Adipose tissue (tissue), 3 donors: ENCODE data around the gene IWS1. TPM values are rescaled to one million over a fixed set of nuclear protein-coding genes. Genes with fewer than 3 reads are reported as not detected.
"Not testable (repeated sequence)": the region's sequence is repeated elsewhere in the genome, so short reads cannot be mapped to it uniquely, and the experiment has no call there.

Source experiments
- H3K27ac ChIP-seq: one replicate; pipeline ENCODE4 v1.5.1; 2013; ENCODE audit warnings: low read depth, low read length
- WGBS, 3 donors: extraction: QIAGEN DNeasy Blood & Tissue Kit; methylation state at CpG; one replicate each; pipeline ENCODE4 v1.1.7; 2013; 5-methylcytosine and 5-hydroxymethylcytosine counted together
- polyA plus RNA-seq, 3 donors: library from polyadenylated mRNA; stranded (reverse); fragments of 200-250 nt; gene quantifications; one replicate each; pipeline ENCODE4 v1.2.3, GENCODE V29; 2013
- donor health status: healthy with polysubstance abuse.
- donor health status: Bipolar disorder and iron deficiency.
- donor health status: healthy.

Gene IWS1
- 10 to 100 TPM in 2 of 3 donors, 1 to 10 TPM in 1; 9.5 to 30.4 (median 24.8) TPM for polyA plus RNA-seq

DNA sequence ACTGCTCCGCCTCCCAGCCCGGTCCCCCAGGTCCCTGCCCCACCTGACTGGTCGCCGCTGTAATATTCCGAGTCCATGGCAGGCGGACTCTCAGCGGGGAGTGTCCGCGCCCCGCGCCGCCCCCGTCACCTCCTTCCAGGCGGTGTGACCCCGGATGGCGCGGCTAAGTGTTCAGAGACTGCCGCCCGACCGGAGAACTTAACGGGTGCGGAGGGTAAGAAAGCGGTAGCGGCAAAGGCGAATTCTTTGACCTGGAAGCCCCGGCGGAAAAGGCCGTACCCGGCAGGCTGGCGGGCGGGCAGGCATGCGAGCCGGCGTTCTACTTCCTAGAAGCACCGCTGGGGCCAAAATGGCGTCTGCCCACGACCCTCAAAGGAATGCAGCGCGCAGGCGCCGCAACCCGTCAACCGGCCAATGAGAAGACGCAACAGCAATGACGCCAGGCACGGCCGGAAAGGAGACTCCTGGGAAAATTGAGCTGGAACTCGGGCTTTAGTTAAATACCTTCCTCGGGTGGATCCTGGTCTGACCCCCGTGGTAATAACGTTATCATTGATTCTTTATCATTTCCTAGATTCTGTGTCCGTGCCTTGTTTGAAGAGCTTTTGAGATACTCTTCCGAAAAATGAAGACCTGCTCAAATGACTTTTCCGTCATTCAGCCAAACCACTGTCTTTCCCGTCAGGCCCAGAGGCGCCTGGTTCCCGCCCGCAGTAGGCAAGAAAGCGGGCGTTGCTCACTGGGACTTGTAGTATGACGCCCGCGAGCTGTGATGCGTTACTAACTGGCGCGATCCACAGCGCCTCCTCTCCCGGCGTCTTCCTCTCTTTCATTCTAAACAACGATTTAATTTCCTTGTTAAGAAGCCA is at the start of gene IWS1:
Gene IWS1 (minus strand): TSS at position 358 of the 869 bp plus-strand sequence. CDS start 281 bp downstream, at position 77.
- 0% methylated on average over 70 of the region's 70 CpGs for WGBS, 3 donors

DNA sequence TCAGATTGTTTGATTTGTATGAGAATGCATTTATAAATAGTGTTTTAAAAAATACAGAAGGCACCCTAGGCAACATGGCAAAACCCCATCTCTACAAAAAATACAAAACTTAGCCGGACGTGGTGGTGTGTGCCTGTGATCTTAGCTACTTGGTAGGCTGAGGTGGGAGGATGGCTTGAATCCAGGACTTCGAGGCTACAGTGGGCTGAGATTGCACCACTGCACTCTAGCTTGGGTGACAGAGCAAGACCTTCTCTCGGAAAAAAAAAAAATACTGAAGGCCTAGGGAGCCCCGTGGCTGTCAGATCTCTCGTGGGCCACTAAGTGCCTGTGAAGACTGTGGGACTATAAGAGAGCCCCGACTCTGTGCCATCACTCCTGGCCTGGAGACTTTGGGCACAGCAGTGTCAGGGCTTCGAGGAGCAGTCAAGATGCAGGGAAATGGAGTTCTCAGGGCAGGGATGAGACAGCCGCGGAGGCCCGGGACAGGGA is 49.7 kb upstream of the IWS1 start:
- no peak overlapping the region for H3K27ac ChIP-seq
- 54 to 72% (median 55%) methylated on average over 11 of the region's 11 CpGs for WGBS, 3 donors

More for the DNA sequence above, at the start of gene IWS1:
- H3K27ac ChIP-seq: peak within 1 kb of the TSS; percentile 83

- WGBS, 3 donors: 69 to 87% (median 77%) methylated on average over 4 of the region's 4 CpGs
- no peak overlapping the region for H3K27ac ChIP-seq
Observed at GRCh38 chr2:127575185-127575765, 49.0 kb upstream of the IWS1 start.

DNA sequence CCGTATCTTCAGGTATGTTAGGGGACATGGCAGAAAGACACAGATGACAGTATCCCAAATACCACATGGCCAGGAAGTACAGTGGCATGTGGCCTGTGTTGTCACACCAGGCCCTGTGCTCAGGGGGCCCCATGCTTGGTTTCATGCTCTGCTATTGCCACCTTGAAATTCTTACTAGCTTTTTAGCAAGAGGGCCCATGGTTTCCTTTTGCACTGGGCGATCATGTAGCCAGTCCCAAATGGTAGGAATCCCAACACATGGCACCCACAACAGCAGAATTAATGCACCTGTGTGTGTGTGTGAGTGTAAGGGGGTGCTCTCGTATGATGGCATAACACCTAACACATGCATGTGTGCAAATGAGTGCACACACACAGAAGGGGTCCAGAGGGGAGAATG is 48.4 kb upstream of the IWS1 start:
- WGBS, 3 donors: 85 to 95% (median 90%) methylated on average over 3 of the region's 3 CpGs
- no peak overlapping the region for H3K27ac ChIP-seq

DNA sequence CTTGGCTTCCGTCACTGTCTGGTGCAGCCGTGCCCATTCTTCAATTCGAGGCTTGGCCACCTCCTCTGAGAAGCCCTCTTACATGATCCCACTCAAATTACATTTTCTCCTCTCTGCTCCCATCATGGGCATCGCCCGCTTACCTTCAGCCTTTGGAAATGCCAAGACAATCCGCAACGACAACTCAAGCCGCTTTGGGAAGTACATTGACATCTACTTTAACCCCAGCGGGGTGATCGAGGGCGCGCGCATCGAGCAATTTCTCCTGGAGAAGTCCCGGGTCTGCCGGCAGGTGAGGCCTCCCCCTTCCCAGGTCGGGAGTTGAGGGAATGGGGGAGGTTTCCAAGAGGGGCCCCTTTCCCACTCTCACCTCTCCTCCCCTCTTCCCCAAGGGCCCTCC is 47.5 kb upstream of the IWS1 start:
- WGBS, 3 donors: 89 to 95% (median 92%) methylated on average over 17 of the region's 17 CpGs
- no peak overlapping the region for H3K27ac ChIP-seq

DNA sequence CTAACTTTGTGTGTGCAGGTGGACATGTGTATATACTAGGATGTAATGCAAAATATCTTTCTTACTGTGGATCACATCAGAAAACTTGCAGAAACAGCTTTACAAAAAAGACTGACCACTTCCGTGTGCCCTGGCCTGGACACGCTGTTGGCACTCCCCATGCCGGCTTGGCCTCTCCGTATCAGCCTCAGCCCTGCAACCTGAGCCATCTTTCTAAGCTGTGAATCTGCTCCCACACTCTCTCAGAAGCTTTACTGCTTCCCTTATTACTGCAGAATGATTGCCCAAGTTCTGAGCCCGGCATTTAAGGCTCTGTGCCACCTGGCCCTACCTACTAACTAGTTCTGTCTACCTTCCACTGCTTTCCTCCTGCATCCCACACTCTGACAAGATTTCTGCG is 47.0 kb upstream of the IWS1 start:
- H3K27ac ChIP-seq: no peak overlapping the region
- 88 to 92% (median 89%) methylated on average over 6 of the region's 6 CpGs for WGBS, 3 donors

GRCh38 chr2:127572841-127573240 is 46.6 kb upstream of the IWS1 start:
- 84 to 92% (median 91%) methylated on average over 5 of the region's 5 CpGs for WGBS, 3 donors
- no peak overlapping the region for H3K27ac ChIP-seq

DNA sequence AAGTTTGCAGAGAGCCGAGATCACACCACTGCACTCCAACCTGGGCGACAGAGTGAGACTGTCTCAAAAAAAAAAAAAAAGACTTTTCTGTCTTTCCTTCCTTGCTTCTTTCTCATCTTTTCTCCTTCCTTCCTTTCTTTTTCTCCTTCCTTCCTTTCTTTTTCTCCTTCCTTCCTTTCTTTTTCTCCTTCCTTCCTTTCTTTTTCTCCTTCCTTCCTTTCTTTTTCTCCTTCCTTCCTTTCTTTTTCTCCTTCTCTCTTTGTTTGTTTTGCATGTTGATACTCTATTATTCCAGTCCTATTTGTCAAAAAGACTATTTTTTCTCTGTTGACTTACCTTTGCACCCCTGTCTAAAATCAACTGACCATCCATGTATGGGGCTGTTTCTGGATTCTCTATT is 46.1 kb upstream of the IWS1 start:
- 92 to 97% (median 92%) methylated on average over 2 of the region's 2 CpGs for WGBS, 3 donors
- not testable (repeated sequence) for H3K27ac ChIP-seq

DNA sequence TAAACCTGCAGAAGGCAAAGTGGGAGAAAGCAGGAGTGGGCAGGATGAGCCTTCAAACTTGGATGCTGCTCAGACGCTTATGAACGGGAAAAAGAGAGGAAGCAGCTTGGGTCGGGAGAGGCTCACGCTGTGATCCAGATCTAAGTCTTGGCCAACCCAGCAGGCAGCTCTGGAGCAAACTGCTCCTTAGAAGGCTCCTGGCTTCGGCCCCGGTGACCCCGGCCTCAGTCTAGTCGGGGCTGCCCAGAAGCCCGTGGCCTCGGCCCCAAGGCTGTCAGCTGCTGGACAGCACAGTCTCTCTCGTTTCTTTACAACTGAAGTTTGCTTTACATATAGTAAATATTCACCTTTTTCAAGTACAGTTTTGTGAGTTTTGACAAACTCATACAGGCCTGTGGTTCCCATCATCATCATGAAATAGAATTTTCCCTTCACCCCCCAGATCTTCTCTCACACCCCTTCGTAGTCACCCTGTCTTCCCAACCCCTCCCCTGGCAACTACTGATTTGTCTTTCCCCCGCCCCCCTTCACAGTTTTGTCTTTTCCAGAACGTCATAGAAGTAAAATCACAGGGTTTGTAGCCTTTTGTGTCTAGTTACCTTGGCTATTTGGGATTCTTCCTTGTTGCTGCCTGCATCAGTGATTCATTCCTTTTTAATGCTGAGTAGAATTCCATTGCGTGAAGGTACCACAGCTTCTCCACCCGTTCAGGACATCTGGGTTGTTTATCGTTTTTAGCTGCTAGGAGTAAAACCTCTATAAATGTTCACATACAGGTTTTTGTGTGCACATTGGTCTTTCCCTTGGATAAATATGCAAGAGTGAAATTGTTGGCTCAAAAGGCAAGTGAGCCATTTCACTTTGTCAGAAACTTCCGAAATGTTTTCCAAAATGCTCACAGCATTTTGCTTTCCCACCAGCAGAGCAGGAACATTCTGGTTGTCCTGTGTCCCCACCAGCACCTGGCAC is 44.3 kb upstream of the IWS1 start:
- 58 to 65% (median 61%) methylated on average over 18 of the region's 18 CpGs for WGBS, 3 donors
- no peak overlapping the region for H3K27ac ChIP-seq

GRCh38 chr2:127569666-127570065 is 43.4 kb upstream of the IWS1 start:
- H3K27ac ChIP-seq: no peak overlapping the region
- 75 to 79% (median 76%) methylated on average over 6 of the region's 6 CpGs for WGBS, 3 donors

GRCh38 chr2:127568128-127568527 is 41.8 kb upstream of the IWS1 start:
- WGBS, 3 donors: 79 to 95% (median 90%) methylated on average over 6 of the region's 6 CpGs
- H3K27ac ChIP-seq: no peak overlapping the region

DNA sequence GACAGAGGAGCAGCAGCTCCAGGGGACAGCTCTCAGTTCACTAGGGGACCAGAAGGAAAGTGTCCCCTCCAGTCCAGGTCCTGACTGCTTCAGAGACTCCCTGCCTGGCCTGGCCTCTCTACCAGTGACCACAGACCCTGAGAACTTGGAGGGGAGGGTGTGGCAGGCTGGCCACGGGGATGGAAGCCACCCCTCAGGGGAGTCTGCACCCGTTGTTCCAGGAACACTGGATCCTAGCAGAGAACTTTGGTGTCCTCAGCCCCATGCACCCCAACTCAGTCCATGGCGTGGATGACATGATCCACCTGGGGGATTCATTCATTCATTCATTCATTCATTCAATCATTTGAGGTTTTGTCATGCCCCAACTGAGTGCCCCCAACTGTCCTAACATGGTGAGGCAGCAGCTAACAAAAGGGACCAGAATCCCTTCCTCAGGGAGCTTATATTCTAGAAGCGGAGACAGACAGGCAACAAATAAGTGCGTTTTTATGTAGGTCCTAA is 41.1 kb upstream of the IWS1 start:
- 86 to 96% (median 91%) methylated on average over 5 of the region's 5 CpGs for WGBS, 3 donors
- no peak overlapping the region for H3K27ac ChIP-seq

DNA sequence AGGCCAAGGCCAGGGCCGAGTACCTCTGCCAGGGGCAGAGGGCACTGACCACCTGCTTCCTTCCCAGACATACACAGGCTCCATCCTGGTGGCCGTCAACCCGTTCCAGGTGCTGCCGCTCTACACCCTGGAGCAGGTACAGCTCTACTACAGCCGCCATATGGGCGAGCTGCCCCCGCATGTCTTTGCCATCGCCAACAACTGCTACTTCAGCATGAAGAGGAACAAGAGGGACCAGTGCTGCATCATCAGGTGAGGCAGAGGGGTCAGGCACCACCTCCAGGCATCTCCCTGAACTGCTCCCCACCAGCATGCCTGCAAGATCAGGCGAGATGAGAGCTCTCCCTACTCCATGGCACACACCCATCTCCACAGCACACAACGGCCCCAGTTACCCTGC is 40.3 kb upstream of the IWS1 start:
- 81 to 87% (median 87%) methylated on average over 10 of the region's 10 CpGs for WGBS, 3 donors

DNA sequence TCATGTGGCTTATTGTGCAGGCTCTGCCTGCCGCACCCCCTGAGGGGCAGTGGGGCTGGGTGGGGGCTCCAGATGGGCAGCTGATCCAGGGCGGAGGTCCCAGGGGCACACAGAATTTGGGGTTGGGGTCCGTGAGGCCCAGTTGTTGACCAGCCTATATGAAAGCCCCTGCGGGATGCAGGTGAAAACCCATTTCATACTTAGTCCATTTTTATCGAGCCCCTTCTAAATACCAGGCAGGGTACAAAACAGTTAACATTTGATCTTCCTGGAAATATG is 39.8 kb upstream of the IWS1 start:
- no peak overlapping the region for H3K27ac ChIP-seq
- WGBS, 3 donors: 91 to 97% (median 93%) methylated on average over 5 of the region's 5 CpGs

More for the DNA sequence above, 40.3 kb upstream of the IWS1 start:
- H3K27ac ChIP-seq: no peak overlapping the region

DNA sequence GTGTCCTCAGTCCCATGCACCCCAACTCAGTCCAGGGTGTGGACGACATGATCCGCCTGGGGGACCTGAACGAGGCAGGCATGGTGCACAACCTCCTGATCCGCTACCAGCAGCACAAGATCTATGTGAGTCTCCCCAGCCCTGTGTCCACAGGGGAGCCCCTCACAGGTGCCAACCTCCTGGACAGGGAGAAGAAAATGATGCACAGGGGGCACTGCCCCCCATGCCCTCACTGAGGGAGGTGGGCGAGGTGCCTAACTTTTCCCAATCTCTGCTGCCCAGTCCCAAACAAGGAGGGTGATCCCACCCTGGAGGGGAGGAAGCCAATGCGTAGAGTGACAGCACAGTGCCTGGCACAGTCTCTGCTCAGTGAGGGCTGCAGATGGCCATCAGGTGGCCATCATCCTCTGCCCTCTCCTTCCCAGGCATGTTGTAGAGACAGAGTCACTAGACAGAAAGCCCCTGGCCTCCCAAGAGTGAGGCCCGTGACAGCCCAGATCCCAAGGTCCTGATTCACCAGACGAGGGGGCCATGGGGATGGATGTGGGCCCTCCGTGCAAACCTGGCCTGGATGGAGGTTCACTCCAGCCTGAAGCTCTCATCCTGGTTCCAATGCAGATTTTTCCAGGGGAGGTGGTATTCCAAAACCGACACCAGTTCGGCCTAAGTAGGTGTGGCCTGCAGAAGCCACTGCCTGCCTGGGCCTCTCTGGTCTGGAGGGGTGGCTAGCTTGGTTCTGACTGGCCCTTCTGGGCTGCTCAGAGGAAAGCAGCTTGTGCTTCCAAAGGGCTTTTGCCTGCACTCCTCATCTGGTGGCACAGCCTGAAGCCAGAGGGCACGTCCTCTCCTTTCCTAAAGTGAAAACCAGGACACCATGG is 39.2 kb upstream of the IWS1 start:
- WGBS, 3 donors: 91 to 96% (median 95%) methylated on average over 12 of the region's 12 CpGs
- no peak overlapping the region for H3K27ac ChIP-seq

DNA sequence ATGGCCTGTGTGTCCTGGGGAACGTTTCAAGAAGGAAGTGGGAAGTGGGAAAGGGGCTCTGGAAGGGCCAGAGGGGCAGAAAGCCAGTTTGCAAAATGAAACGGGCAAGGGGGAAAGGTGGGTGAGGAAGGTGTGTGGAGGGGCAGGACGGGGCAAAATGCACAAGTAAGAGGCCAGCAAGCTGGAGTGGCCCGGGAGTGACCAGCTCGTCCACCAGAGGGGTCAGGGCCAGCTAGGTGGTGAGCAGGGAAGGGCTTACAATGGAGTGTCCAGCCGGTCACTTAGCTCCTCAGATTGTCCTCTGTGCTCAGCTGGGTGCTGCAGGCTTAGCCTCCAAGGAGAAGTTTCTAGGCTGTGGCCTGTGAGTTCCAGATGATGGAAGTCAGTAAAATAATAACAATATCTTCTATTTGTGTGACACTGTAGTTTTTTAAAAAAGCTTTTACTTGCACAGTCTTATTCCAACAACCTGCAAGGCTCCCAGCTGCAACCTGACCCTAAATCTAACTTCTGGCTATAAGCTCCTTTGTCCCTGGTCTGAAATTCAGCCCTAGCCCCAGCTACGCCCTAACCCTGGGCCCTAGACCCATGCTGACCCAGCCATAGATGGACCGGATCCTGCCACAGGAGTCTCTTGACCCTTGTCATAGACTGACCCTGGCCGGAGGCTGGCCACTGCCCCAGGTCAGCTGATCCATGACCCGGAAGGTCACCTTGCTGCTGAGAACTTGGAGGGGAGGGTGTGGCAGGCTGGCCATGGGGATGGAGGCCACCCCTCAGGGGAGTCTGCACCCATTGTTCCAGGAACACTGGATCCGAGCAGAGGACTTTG is 38.4 kb upstream of the IWS1 start:
- WGBS, 3 donors: 83 to 92% (median 88%) methylated on average over 11 of the region's 11 CpGs

More for the DNA sequence above, 38.4 kb upstream of the IWS1 start:
- no peak overlapping the region for H3K27ac ChIP-seq
